HG03558 (cell line): Measurements from ENCODE around the gene FAM170B.

Source experiments
- ATAC-seq: cut with Tn5 transposase; IDR thresholded peaks from one replicate; pipeline ENCODE4 v1.9.1; 2021; ENCODE audit warnings: moderate number of reproducible peaks; ENCODE audit not compliant: unreplicated experiment; ENCODE audit errors: extremely low read depth

FAM170B gene

GRCh38 chr10:49170632-49171325, 37.0 kb upstream of the FAM170B start:
- no peak for ATAC-seq

- ATAC-seq: no peak
These were observed 36.0 kb upstream of the FAM170B start for GRCh38 chr10:49169776-49170175.

- no peak for ATAC-seq
These were observed 35.1 kb upstream of the FAM170B start for GRCh38 chr10:49168831-49169500.

GRCh38 chr10:49168171-49168540, 34.3 kb upstream of the FAM170B start:
- no peak for ATAC-seq

- ATAC-seq: no peak
These were observed 33.8 kb upstream of the FAM170B start for GRCh38 chr10:49167425-49168170.

GRCh38 chr10:49166484-49167400, 32.9 kb upstream of the FAM170B start:
- ATAC-seq: no peak

GRCh38 chr10:49165821-49166483, 32.1 kb upstream of the FAM170B start:
- no peak for ATAC-seq

GRCh38 chr10:49165259-49165658, 31.4 kb upstream of the FAM170B start:
- ATAC-seq: no peak

- peak; percentile 83 for ATAC-seq
These were observed 30.9 kb upstream of the FAM170B start for GRCh38 chr10:49164559-49165188.

- no peak for ATAC-seq
These were observed 29.9 kb upstream of the FAM170B start for GRCh38 chr10:49163741-49164140.

GRCh38 chr10:49162761-49163310, 29.0 kb upstream of the FAM170B start:
- no peak for ATAC-seq

GRCh38 chr10:49162063-49162462, 28.2 kb upstream of the FAM170B start:
- no peak for ATAC-seq

- ATAC-seq: no peak
These were observed 27.7 kb upstream of the FAM170B start for GRCh38 chr10:49161411-49161997.

- ATAC-seq: no peak
These were observed 27.0 kb upstream of the FAM170B start for GRCh38 chr10:49160814-49161213.

- ATAC-seq: no peak
These were observed 26.3 kb upstream of the FAM170B start for GRCh38 chr10:49160110-49160509.

- no peak for ATAC-seq
These were observed 25.1 kb upstream of the FAM170B start for GRCh38 chr10:49158915-49159314.

- no peak for ATAC-seq
These were observed 24.6 kb upstream of the FAM170B start for GRCh38 chr10:49158404-49158803.

- no peak for ATAC-seq
These were observed 23.4 kb upstream of the FAM170B start for GRCh38 chr10:49157229-49157628.

GRCh38 chr10:49154641-49155040, 20.8 kb upstream of the FAM170B start:
- no peak for ATAC-seq
